Spleen (tissue), 7 donors: ENCODE results near the gene CTBS.
"Not testable (repeated sequence)": the region's sequence is repeated elsewhere in the genome, so short reads cannot be mapped to it uniquely, and the experiment has no call there.

Experiments
- CTCF ChIP-seq, 11 experiments: fragments of 200-600 bp in 7 of 11; fragments of 450-650 bp in 4 of 11; sonication (generic) in 4 of 11; IDR thresholded peaks in 8 of 11; conservative IDR thresholded peaks in 3 of 11; 1 replicate in 7 of 11; 2 replicates in 4 of 11; pipeline versions ENCODE4 v1.4.0 to v1.8.0; 2016 to 2021; ENCODE audit warnings: antibody characterized with exemption in 11 of 11, inconsistent platforms in 4 of 11, mild to moderate bottlenecking in 1 of 11
- POLR2A ChIP-seq, 3 donors: fragments of 450-650 bp; IDR thresholded peaks; one replicate each; pipeline ENCODE4 v1.5.1; 2017; ENCODE audit warnings: antibody characterized with exemption in 3 of 3, mild to moderate bottlenecking in 1 of 3
- donor health status: DM: no; HTN: no; CAD: no; lungs with moderate emphysema.
- donor health status: DM: no; HTN: no; CAD: no.
- donor health status: DM: no; HTN: no; CAD: no.

GRCh38 chr1:84594959-84595358 is 20.7 kb upstream of the CTBS start:
- TF ChIP-seq CTCF (IDR thresholded peaks at IDR 0.05 in 8 of 11, conservative IDR thresholded peaks at IDR 0.05 in 3 of 11); POLR2A (IDR thresholded peaks at IDR 0.05): not testable (repeated sequence)
